Uterus (tissue), 4 donors: Measurements from ENCODE around the gene BMP5. TPM values are rescaled to one million over a fixed set of nuclear protein-coding genes. Genes with fewer than 3 reads are reported as not detected.

Source experiments
- DNase-seq, 2 donors: peaks; one replicate each; pipeline ENCODE4 v3.0.0-alpha.2; 2019 to 2020
- H3K27ac ChIP-seq, 2 donors: fragments of 200-600 bp; sonication (generic); 1 replicate in 1 of 2; 2 replicates in 1 of 2; pipeline ENCODE4 v1.5.1; 2016 to 2018
- H3K27me3 ChIP-seq, 2 donors: fragments of 200-600 bp; sonication (generic); one replicate each; pipeline ENCODE4 v1.5.1; 2018 to 2019; ENCODE audit warnings: control low read depth in 1 of 2
- H3K36me3 ChIP-seq, 2 donors: fragments of 200-600 bp; sonication (generic); one replicate each; pipeline ENCODE4 v1.5.1; 2019; ENCODE audit warnings: control low read depth in 1 of 2
- H3K4me1 ChIP-seq, 2 donors: fragments of 200-600 bp; sonication (generic); one replicate each; pipeline ENCODE4 v1.5.1; 2018 to 2019; ENCODE audit warnings: control low read depth in 1 of 2
- H3K4me3 ChIP-seq, 2 donors: fragments of 200-600 bp; sonication (generic); 1 replicate in 1 of 2; 2 replicates in 1 of 2; pipeline ENCODE4 v1.5.1; 2018 to 2019; ENCODE audit warnings: mild to moderate bottlenecking in 1 of 2
- H3K9me3 ChIP-seq, 2 donors: fragments of 200-600 bp; sonication (generic); one replicate each; pipeline ENCODE4 v1.5.1; 2019; ENCODE audit warnings: control low read depth in 1 of 2
- POLR2A ChIP-seq, 2 donors: fragments of 450-650 bp; IDR thresholded peaks; one replicate each; pipeline ENCODE4 v1.6.1; 2016; ENCODE audit warnings: antibody characterized with exemption in 2 of 2, mild to moderate bottlenecking in 1 of 2, moderate library complexity in 1 of 2
- intact Hi-C: fragments of 100-400 bp; cut with DNase I; formaldehyde crosslinking; loops from one replicate; pipeline ENCODE4 v1.15.1; 2023; ENCODE audit warnings: low total_unique reads
- total RNA-seq, 4 donors: library from RNA; depleted of rRNA in 3 of 4; stranded (reverse); fragments of >200 nt in 3 of 4; gene quantifications; one replicate each; pipeline versions ENCODE4 v1.1.0 to v1.2.4, GENCODE V29; 2014 to 2023
- TF ChIP-seq, protein P1 (sequence below), 4 experiments: fragments of 200-600 bp in 2 of 4; fragments of 450-650 bp in 2 of 4; sonication (generic) in 2 of 4; IDR thresholded peaks; one replicate each; pipeline ENCODE4 v1.5.1; 2016 to 2019; ENCODE audit warnings: antibody characterized with exemption in 4 of 4, mild to moderate bottlenecking in 2 of 4, moderate library complexity in 1 of 4
- donor health status: DM: yes; HTN: yes; CAD: no.

The BMP5 gene
- total RNA-seq, 4 donors from 2014 or later: 0.41 TPM; not detected in 3

DNA sequence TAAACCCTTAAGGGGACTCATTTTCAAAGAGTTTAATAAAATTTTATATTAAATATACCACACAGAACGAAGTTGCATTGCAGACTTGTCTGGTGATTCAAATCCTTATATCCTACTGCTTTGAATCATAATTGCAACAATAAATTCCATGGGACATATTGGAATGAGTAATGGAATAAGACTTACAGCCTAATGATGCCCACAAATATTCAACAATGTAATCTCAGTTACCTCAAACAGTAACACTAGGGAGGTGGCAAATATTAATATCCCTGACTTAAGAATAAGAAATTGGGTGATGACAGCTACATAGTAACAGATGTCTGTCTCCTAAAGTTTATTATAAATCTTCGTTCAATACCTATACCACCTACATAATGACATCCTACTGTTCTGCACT is 52.6 kb downstream of the BMP5 start:
- Histone ChIP-seq H3K36me3 (no peaks in the 10 kb centered on the region), H3K4me1 (no peaks in the 10 kb centered on the region), H3K27me3 (no peaks in the 10 kb centered on the region), H3K27ac (no peak overlapping the region), H3K9me3 (no peaks in the 10 kb centered on the region), H3K4me3 (no peak overlapping the region)
- intact Hi-C loops: no loop called here
- no peak for TF ChIP-seq POLR2A (IDR thresholded peaks at IDR 0.05)
- TF ChIP-seq, protein P1, sequence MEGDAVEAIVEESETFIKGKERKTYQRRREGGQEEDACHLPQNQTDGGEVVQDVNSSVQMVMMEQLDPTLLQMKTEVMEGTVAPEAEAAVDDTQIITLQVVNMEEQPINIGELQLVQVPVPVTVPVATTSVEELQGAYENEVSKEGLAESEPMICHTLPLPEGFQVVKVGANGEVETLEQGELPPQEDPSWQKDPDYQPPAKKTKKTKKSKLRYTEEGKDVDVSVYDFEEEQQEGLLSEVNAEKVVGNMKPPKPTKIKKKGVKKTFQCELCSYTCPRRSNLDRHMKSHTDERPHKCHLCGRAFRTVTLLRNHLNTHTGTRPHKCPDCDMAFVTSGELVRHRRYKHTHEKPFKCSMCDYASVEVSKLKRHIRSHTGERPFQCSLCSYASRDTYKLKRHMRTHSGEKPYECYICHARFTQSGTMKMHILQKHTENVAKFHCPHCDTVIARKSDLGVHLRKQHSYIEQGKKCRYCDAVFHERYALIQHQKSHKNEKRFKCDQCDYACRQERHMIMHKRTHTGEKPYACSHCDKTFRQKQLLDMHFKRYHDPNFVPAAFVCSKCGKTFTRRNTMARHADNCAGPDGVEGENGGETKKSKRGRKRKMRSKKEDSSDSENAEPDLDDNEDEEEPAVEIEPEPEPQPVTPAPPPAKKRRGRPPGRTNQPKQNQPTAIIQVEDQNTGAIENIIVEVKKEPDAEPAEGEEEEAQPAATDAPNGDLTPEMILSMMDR (IDR thresholded peaks at IDR 0.05): no peak
- DNase-seq: no peak

DNA sequence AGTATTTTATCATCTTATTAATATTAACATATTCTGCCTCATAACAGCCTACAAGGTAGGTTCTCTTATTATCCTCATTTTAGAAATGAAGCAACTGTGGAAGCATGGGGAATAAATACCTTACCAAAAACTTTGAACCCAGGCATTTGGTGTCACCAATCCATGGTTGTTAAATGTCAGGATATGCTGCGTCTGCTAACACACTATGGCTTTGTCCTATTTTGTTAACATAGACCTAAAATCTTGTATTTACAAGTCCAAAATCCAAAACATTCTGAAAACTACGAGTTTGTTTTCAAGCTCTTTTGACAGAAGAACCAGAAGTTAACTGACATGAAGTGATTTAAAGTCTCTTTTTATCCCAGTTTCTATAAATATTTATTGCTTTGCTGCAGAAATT is 53.4 kb downstream of the BMP5 start:
- H3K4me3 ChIP-seq: no peak overlapping the region
- intact Hi-C loops: no loop called here

DNA sequence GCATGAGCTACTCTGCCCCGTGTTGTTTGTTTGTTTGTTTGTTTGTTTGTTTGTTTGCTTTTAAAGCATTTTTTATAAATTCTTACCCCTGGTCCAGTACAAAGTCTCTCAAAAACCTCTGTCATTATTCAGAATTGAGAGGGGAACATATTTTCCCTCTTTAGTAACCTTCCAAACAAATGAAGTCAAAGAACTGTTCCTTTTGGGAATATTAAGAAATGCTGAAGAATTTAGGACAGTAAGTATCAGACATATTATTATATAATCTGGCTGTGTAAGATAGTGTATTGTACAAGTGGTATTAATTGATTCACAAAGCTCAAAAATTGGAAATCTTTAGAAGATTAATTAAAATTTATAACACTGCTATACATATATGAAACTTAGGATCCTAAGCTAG is 54.7 kb downstream of the BMP5 start:
- no peak for DNase-seq
- Histone ChIP-seq H3K4me3 (no peak overlapping the region), H3K4me1 (no peaks in the 10 kb centered on the region), H3K36me3 (no peaks in the 10 kb centered on the region), H3K27ac (no peak overlapping the region), H3K27me3 (no peaks in the 10 kb centered on the region), H3K9me3 (no peaks in the 10 kb centered on the region)
- intact Hi-C loops: no loop called here
- TF ChIP-seq, protein P1 (IDR thresholded peaks at IDR 0.05): no peak
- TF ChIP-seq POLR2A (IDR thresholded peaks at IDR 0.05): no peak

More for the DNA sequence above, 53.4 kb downstream of the BMP5 start:
- Histone ChIP-seq H3K4me1 (no peaks in the 10 kb centered on the region), H3K36me3 (no peaks in the 10 kb centered on the region), H3K27ac (no peak overlapping the region), H3K27me3 (no peaks in the 10 kb centered on the region), H3K9me3 (no peaks in the 10 kb centered on the region)
- DNase-seq: no peak
- TF ChIP-seq, protein P1 (IDR thresholded peaks at IDR 0.05): no peak
- no peak for TF ChIP-seq POLR2A (IDR thresholded peaks at IDR 0.05)

DNA sequence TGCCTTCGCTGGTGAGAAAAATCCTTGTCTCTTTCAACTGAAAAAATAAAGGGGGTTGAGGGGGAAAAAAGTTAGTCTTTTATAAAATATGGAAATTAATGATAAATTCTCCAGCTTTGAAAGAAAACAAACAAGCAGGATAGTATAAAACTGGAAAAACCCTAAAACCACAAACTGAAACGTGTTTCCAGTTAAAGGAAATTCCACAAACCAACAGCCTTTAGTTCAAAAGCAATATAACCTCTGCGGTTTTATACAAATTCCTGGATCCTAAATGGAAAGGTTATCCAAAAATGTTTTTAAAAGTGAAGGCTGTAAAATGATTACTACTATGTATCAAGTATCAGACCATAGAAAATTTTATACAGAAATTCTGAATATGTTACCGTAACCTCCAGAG is 55.6 kb downstream of the BMP5 start:
- no peak overlapping the region for H3K27ac ChIP-seq
- no peak overlapping the region for H3K4me3 ChIP-seq
- TF ChIP-seq POLR2A (IDR thresholded peaks at IDR 0.05): no peak
- TF ChIP-seq, protein P1 (IDR thresholded peaks at IDR 0.05): no peak
- DNase-seq: no peak
- no peaks in the 10 kb centered on the region for H3K9me3 ChIP-seq
- no peaks in the 10 kb centered on the region for H3K4me1 ChIP-seq
- no peaks in the 10 kb centered on the region for H3K36me3 ChIP-seq
- intact Hi-C loops: no loop called here
- H3K27me3 ChIP-seq: no peaks in the 10 kb centered on the region

DNA sequence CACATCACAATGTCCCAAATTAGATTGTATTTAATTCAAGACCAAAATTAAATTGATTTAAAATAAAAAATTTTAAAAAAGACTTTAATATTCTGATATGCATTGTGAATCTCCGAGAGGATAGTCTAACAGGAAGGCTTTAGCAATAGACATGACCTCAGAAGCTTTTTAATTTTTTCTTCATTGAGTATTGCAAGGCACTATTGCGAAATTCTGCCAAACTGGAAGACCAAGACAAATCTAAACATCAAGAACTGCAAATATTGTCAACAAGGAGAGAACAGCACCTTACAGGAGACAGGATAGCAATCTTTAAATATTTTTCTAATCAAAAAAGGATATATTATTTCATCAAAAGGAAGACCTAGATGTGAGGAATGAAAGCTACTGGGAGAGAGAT is 56.9 kb downstream of the BMP5 start:
- Histone ChIP-seq H3K27ac (no peak overlapping the region), H3K27me3 (no peaks in the 10 kb centered on the region), H3K36me3 (no peaks in the 10 kb centered on the region), H3K4me3 (no peak overlapping the region), H3K9me3 (no peaks in the 10 kb centered on the region), H3K4me1 (no peaks in the 10 kb centered on the region)
- DNase-seq: no peak
- intact Hi-C loops: no loop called here
- TF ChIP-seq POLR2A (IDR thresholded peaks at IDR 0.05): no peak
- TF ChIP-seq, protein P1 (IDR thresholded peaks at IDR 0.05): no peak
